Parathyroid adenoma (tissue), 2 donors: ENCODE data around the gene SHISA7.

Source experiments
- H2AFZ ChIP-seq: fragments of 300-600 bp; sonication (generic); one replicate; pipeline ENCODE4 v1.7.0; 2017; ENCODE audit warnings: antibody characterized with exemption, mild to moderate bottlenecking
- H3K27ac ChIP-seq: fragments of 300-600 bp; sonication (generic); one replicate; pipeline ENCODE4 v1.7.0; 2017
- H3K27me3 ChIP-seq: fragments of 300-600 bp; sonication (generic); one replicate; pipeline ENCODE4 v1.7.0; 2017; ENCODE audit warnings: low read length; ENCODE audit not compliant: control insufficient read depth, insufficient read depth
- H3K36me3 ChIP-seq: fragments of 300-600 bp; sonication (generic); one replicate; pipeline ENCODE4 v1.7.0; 2017; ENCODE audit warnings: low read length; ENCODE audit not compliant: control insufficient read depth, insufficient read depth
- H3K4me1 ChIP-seq: fragments of 300-600 bp; sonication (generic); one replicate; pipeline ENCODE4 v1.7.0; 2017; ENCODE audit warnings: control low read depth
- H3K4me2 ChIP-seq: fragments of 300-600 bp; sonication (generic); one replicate; pipeline ENCODE4 v1.7.0; 2017; ENCODE audit warnings: low read length
- H3K4me3 ChIP-seq: fragments of 300-600 bp; sonication (generic); one replicate; pipeline ENCODE4 v1.7.0; 2017; ENCODE audit warnings: low read depth, low read length
- H3K79me2 ChIP-seq: fragments of 300-600 bp; sonication (generic); one replicate; pipeline ENCODE4 v1.7.0; 2017; ENCODE audit warnings: control low read depth
- H3K9ac ChIP-seq: fragments of 300-600 bp; sonication (generic); one replicate; pipeline ENCODE4 v1.7.0; 2017; ENCODE audit warnings: mild to moderate bottlenecking
- H3K9me3 ChIP-seq: fragments of 300-600 bp; sonication (generic); one replicate; pipeline ENCODE4 v1.7.0; 2017; ENCODE audit warnings: low read length; ENCODE audit not compliant: control insufficient read depth
- TF ChIP-seq, protein P1 (sequence below): fragments of 300-600 bp; sonication (generic); IDR thresholded peaks from one replicate; pipeline ENCODE4 v1.7.0; 2017; ENCODE audit warnings: antibody characterized with exemption, mild to moderate bottlenecking
- donor health status: primary hyperparathyroidism.

Gene SHISA7

DNA sequence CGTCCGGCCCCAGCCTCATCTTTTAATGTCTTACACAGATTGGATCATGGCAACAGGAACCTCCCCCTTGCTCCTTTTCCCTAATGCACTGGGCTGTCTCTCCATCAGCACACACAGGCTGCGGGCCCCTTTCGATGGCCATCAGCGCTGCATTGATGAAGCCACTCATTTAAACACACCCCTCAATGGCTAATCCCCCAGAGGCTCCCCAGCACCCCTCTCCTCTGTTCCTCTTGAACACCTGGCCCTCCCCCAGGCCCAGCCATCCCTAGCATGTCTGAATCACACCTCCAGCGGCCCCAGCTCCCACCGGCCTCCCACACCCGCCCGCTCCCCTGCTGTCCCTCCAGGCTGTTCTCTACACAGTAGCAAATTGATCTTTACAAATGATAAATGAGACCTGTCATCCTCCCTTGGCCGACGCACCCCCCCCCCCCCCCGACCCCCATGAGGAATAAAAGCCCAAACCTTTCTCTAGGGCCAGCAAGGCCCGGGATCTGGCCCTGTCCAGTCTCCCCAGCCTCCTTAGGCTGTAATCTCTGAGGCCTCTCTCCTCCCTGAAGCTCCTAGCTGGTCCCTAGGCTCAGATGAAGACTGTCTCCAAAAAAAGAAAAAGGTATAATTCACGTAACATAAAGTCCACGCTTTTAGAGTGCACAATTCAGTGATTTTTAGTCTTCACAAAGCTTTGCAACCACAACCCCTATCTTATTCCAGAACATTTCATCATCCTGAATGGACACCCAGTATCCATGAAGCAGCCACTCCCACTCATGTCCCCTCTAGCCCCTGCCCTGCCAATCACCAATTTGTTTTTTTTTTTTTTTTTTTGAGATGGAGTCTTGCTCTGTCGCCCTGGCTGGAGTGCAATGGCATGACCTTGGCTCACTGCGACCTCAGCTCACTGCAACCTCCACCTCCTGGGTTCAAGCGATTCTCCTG lies 50.0 kb downstream of the SHISA7 start:
- H3K27me3 ChIP-seq: no peaks in the 10 kb centered on the region
- no peak overlapping the region for H3K4me3 ChIP-seq
- no peak overlapping the region for H3K4me2 ChIP-seq
- no peaks in the 10 kb centered on the region for H3K9me3 ChIP-seq
- peaks cover 2% of the 10 kb centered on the region for H3K4me1 ChIP-seq
- peaks cover 10% of the 10 kb centered on the region for H3K79me2 ChIP-seq
- TF ChIP-seq, protein P1, sequence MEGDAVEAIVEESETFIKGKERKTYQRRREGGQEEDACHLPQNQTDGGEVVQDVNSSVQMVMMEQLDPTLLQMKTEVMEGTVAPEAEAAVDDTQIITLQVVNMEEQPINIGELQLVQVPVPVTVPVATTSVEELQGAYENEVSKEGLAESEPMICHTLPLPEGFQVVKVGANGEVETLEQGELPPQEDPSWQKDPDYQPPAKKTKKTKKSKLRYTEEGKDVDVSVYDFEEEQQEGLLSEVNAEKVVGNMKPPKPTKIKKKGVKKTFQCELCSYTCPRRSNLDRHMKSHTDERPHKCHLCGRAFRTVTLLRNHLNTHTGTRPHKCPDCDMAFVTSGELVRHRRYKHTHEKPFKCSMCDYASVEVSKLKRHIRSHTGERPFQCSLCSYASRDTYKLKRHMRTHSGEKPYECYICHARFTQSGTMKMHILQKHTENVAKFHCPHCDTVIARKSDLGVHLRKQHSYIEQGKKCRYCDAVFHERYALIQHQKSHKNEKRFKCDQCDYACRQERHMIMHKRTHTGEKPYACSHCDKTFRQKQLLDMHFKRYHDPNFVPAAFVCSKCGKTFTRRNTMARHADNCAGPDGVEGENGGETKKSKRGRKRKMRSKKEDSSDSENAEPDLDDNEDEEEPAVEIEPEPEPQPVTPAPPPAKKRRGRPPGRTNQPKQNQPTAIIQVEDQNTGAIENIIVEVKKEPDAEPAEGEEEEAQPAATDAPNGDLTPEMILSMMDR: no peak
- no peak overlapping the region for H2AFZ ChIP-seq
- no peak overlapping the region for H3K27ac ChIP-seq
- no peaks in the 10 kb centered on the region for H3K36me3 ChIP-seq
- no peak overlapping the region for H3K9ac ChIP-seq

DNA sequence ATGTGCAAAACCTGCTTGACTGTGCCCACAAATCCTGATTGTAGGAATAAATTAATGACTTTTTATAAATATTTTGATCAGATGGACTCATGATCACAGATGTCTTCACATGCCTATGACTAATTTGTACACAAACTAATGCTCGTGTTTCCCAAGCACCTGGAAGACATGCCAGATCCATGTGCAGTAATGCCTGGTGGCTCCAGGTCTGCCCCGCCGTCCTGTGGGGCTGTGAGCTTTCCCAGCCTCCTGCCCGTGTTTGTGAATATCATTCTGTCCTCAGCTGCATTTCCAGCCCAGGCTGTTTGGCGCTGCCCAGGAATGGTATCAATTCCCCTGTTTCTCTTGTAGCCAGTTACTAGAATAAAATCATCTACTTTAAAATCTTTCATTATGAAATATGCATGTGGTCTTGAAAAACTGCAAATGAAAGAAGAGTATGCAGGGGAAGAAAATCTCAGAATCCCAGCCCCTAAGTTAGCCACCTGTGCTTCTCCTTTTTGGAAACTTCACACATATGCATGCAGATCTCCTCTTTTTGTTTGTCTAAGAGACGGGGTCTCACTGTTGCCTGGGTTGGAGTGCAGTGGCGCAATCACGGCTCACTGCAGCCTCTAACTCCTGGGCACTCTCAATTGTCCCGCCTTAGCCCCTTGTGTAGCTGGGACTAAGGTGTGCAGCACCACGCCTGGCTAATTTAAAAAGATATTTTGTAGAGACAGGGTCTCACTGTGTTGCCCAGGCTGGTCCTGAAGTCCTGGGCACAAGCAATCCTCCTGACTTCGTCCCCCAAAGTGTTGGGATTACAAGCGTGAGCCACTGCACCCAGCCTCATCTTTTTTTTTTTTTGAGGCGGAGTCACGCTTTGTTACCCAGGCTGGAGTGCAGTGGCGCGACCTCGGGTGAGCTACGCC lies 51.1 kb downstream of the SHISA7 start:
- H3K27ac ChIP-seq: no peak overlapping the region
- H3K4me2 ChIP-seq: no peak overlapping the region
- H3K4me3 ChIP-seq: no peak overlapping the region
- no peak overlapping the region for H2AFZ ChIP-seq
- no peaks in the 10 kb centered on the region for H3K9me3 ChIP-seq
- no peak overlapping the region for H3K9ac ChIP-seq
- TF ChIP-seq, protein P1: no peak
- H3K79me2 ChIP-seq: peaks cover 21% of the 10 kb centered on the region
- H3K36me3 ChIP-seq: no peaks in the 10 kb centered on the region
- no peaks in the 10 kb centered on the region for H3K27me3 ChIP-seq
- H3K4me1 ChIP-seq: peaks cover 11% of the 10 kb centered on the region

DNA sequence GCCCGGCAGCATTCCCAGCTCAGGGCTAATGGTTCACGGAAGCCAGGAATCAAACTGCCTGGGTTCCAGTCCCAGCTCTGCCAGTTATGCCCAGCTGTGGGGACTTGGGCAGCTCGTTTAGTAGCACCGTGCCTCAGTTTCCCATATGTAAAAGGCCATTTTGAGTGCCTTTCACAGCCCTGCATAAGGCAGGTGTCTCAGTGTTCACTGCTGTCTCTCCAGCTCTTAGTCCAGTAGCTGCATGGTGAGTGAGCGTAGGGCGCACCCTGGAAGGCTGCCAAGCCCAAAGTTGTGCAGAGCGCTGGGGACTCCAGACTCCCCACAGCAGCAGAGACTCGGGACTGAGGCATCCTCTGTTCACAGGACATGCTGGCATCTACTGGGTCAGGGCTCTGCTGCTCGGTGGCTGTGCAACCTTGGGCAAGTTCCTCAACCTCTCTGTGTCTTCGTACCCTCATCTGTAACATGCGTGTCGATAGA lies 51.9 kb downstream of the SHISA7 start:
- Histone ChIP-seq H3K4me3 (no peak overlapping the region), H3K4me2 (no peak overlapping the region), H3K4me1 (peaks cover 14% of the 10 kb centered on the region), H3K9ac (no peak overlapping the region), H3K27me3 (no peaks in the 10 kb centered on the region), H3K9me3 (no peaks in the 10 kb centered on the region), H3K27ac (no peak overlapping the region), H2AFZ (no peak overlapping the region), H3K36me3 (no peaks in the 10 kb centered on the region), H3K79me2 (peaks cover 28% of the 10 kb centered on the region)
- TF ChIP-seq, protein P1: no peak

DNA sequence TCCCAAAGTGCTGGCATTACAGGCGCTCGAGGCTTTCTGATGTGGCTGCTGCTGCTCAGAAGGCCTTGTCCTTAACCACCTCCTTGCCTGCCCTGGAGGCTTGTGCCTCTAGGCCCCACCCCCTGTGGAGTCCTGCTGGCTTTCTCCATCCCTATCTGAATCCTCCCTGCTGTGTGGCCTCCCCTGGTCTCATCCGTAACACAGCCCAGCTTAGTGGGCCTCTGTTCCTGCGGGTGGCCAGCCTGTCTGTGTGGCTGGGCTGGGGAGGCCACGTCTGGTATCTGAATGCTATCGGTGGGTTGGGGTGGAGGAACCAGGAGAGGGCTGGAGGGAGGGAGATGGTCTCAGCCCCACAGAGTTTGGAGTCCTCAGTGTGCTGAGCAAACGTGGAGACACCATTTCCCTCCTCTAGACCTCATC lies 52.6 kb downstream of the SHISA7 start:
- TF ChIP-seq, protein P1: no peak
- H3K27me3 ChIP-seq: no peaks in the 10 kb centered on the region

More for the DNA sequence above, 52.6 kb downstream of the SHISA7 start:
- Histone ChIP-seq H3K9ac (no peak overlapping the region), H3K4me1 (peaks cover 14% of the 10 kb centered on the region), H3K9me3 (no peaks in the 10 kb centered on the region), H3K27ac (no peak overlapping the region), H3K4me2 (no peak overlapping the region), H3K36me3 (no peaks in the 10 kb centered on the region), H3K79me2 (peaks cover 32% of the 10 kb centered on the region), H2AFZ (no peak overlapping the region), H3K4me3 (no peak overlapping the region)
